NCI-H1105 (cell line): ENCODE results near the gene PTPRN2.
"Not testable (repeated sequence)": the region's sequence is repeated elsewhere in the genome, so short reads cannot be mapped to it uniquely, and the experiment has no call there.

Experiments used
- DNase-seq: peaks from one replicate; lab custom pipeline; 2025; lab: John Stamatoyannopoulos, UW

PTPRN2 gene

GRCh38 chr7:158175779-158176178 lies 411.8 kb downstream of the PTPRN2 start:
- DNase-seq, result no peak

- DNase-seq, result no peak
Observed at GRCh38 chr7:158174947-158175346, 412.7 kb downstream of the PTPRN2 start.

GRCh38 chr7:158167373-158167772 lies 420.2 kb downstream of the PTPRN2 start:
- no peak for DNase-seq

- DNase-seq, result no peak
Observed at GRCh38 chr7:158166386-158167340, 421.0 kb downstream of the PTPRN2 start.

- DNase-seq, result no peak
Observed at GRCh38 chr7:158165711-158166110, 421.9 kb downstream of the PTPRN2 start.

GRCh38 chr7:158164101-158165095 lies 423.2 kb downstream of the PTPRN2 start:
- no peak for DNase-seq

- DNase-seq, result no peak
Observed at GRCh38 chr7:158161194-158161593, 426.4 kb downstream of the PTPRN2 start.

GRCh38 chr7:158160199-158160598 lies 427.4 kb downstream of the PTPRN2 start:
- no peak for DNase-seq

- no peak for DNase-seq
Observed at GRCh38 chr7:158157460-158157859, 430.2 kb downstream of the PTPRN2 start.

GRCh38 chr7:158151273-158151672 lies 436.4 kb downstream of the PTPRN2 start:
- DNase-seq, result not testable (repeated sequence)

- DNase-seq, result no peak
Observed at GRCh38 chr7:158150234-158150633, 437.4 kb downstream of the PTPRN2 start.

GRCh38 chr7:158147431-158147830 lies 440.2 kb downstream of the PTPRN2 start:
- DNase-seq, result not testable (repeated sequence)

GRCh38 chr7:158145370-158145769 lies 442.3 kb downstream of the PTPRN2 start:
- no peak for DNase-seq

- no peak for DNase-seq
Observed at GRCh38 chr7:158143196-158144120, 444.2 kb downstream of the PTPRN2 start.

- DNase-seq, result no peak
Observed at GRCh38 chr7:158142657-158143056, 445.0 kb downstream of the PTPRN2 start.

- no peak for DNase-seq
Observed at GRCh38 chr7:158141806-158142518, 445.7 kb downstream of the PTPRN2 start.

- no peak for DNase-seq
Observed at GRCh38 chr7:158141221-158141582, 446.4 kb downstream of the PTPRN2 start.

- DNase-seq, result no peak
Observed at GRCh38 chr7:158140538-158141220, 446.9 kb downstream of the PTPRN2 start.

GRCh38 chr7:158139499-158139898 lies 448.1 kb downstream of the PTPRN2 start:
- DNase-seq, result no peak

GRCh38 chr7:158138329-158138597 lies 449.4 kb downstream of the PTPRN2 start:
- DNase-seq, result no peak
